Panc1 (cell line): Measurements from ENCODE around the gene AGBL4. TPM values are rescaled to one million over a fixed set of nuclear protein-coding genes. Genes with fewer than 3 reads are reported as not detected.

Source experiments
- ATAC-seq: fragments of 200-7000 bp; cut with Tn5 transposase; 2 replicates; pipeline ENCODE4 v1.9.1; 2020; ENCODE audit warnings: mild to moderate bottlenecking, moderate library complexity
- BruUV-seq: library from RNA; stranded (reverse); fragments of 400-500 nt; replicated peaks from 2 replicates; lab custom pipeline; 2021; lab: Mats Ljungman, UMichigan
- CTCF ChIA-PET: fragments of 300-600 bp; sonication (Branson Sonifier 250); formaldehyde crosslinking; loops from one replicate; lab custom pipeline; 2022; ENCODE audit warnings: antibody characterized with exemption; lab: Charles Lee
- POLR2A ChIA-PET: fragments of 300-600 bp; sonication (Branson Sonifier 250); formaldehyde crosslinking; loops from one replicate; lab custom pipeline; 2022; ENCODE audit warnings: antibody characterized with exemption; lab: Charles Lee
- DNase-seq: peaks from one replicate; pipeline ENCODE4 v3.0.0-alpha.2; 2010; ENCODE audit warnings: low read depth, low spot score
- H3K27ac ChIP-seq: 2 replicates; pipeline ENCODE4 v1.5.1; 2011; ENCODE audit warnings: mild to moderate bottlenecking, low read length, inconsistent platforms
- H3K27me3 ChIP-seq: fragments of 200-500 bp; sonication (Bioruptor generic); 2 replicates; pipeline ENCODE4 v1.6.0; 2014; ENCODE audit warnings: low read length, inconsistent platforms; ENCODE audit not compliant: control insufficient read depth, insufficient read depth
- H3K36me3 ChIP-seq: fragments of 200-500 bp; sonication (Bioruptor generic); 2 replicates; pipeline ENCODE4 v1.5.1; 2014; ENCODE audit warnings: inconsistent platforms, mild to moderate bottlenecking, low read length, moderate library complexity; ENCODE audit not compliant: control insufficient read depth, insufficient read depth
- H3K4me1 ChIP-seq: 2 replicates; pipeline ENCODE4 v1.5.1; 2011; ENCODE audit warnings: inconsistent platforms, mild to moderate bottlenecking, low read length, moderate library complexity; ENCODE audit not compliant: control insufficient read depth, insufficient read depth
- H3K4me3 ChIP-seq, 2 experiments: 2 replicates each; pipeline ENCODE4 v1.5.1; 2011 to 2012; ENCODE audit warnings: low read depth in 2 of 2, low read length in 2 of 2, mild to moderate bottlenecking in 2 of 2, inconsistent platforms in 1 of 2, moderate library complexity in 1 of 2
- H3K9me3 ChIP-seq: fragments of 200-500 bp; sonication (Bioruptor generic); 2 replicates; pipeline ENCODE4 v1.5.1; 2014; ENCODE audit warnings: low read depth, mild to moderate bottlenecking, inconsistent platforms, low read length, moderate library complexity; ENCODE audit not compliant: control insufficient read depth, insufficient read depth
- CTCF ChIP-seq: fragments of 450-650 bp; IDR thresholded peaks from 2 replicates; pipeline ENCODE4 v1.5.1; 2017; ENCODE audit warnings: mild to moderate bottlenecking
- POLR2AphosphoS5 ChIP-seq: IDR thresholded peaks from 2 replicates; pipeline ENCODE4 v1.6.1; 2012; ENCODE audit warnings: mild to moderate bottlenecking, low read depth, low read length, moderate library complexity
- REST ChIP-seq, 2 experiments: IDR thresholded peaks; 2 replicates each; pipeline ENCODE4 v1.6.1; 2011 to 2012; ENCODE audit warnings: low read depth in 2 of 2, control low read depth in 1 of 2, low read length in 1 of 2, mild to moderate bottlenecking in 1 of 2, moderate library complexity in 1 of 2; ENCODE audit not compliant: insufficient read depth in 1 of 2
- SIN3A ChIP-seq: IDR thresholded peaks from 2 replicates; pipeline ENCODE4 v1.6.1; 2012; ENCODE audit warnings: low read depth, mild to moderate bottlenecking, low read length, moderate library complexity, borderline replicate concordance; ENCODE audit not compliant: insufficient read depth
- TCF7L2 ChIP-seq: IDR thresholded peaks from 2 replicates; pipeline ENCODE4 v1.6.1; 2011; ENCODE audit warnings: mild to moderate bottlenecking, low read depth, low read length, inconsistent platforms
- in situ Hi-C: cut with HindIII; loops from 2 replicates; pipeline ENCODE4 v1.10.0; 2016; ENCODE audit warnings: low sequenced_read_pairs, low pct_unique_long_range_greater_than_20kb
- intact Hi-C: fragments of 100-400 bp; cut with micrococcal nuclease; formaldehyde crosslinking; loops from one replicate; pipeline ENCODE4 v1.10.0; 2022; ENCODE audit not compliant: unreplicated experiment
- total RNA-seq: library from RNA; stranded (reverse); gene quantifications from one replicate; pipeline ENCODE4 v1.2.1, GENCODE V29; 2021; ENCODE audit not compliant: unreplicated experiment

Gene AGBL4
- total RNA-seq, 1 experiment from 2014 or later, result not detected

- ATAC-seq (no peak), DNase-seq (no peak)
- TF ChIP-seq TCF7L2 (no peak), SIN3A (no peak)
- H3K9me3 ChIP-seq, result no peaks in the 10 kb centered on the region
- in situ Hi-C loops, result no loop called here
- no peak overlapping the region for H3K27ac ChIP-seq
- no peaks in the 10 kb centered on the region for H3K36me3 ChIP-seq
- no peak overlapping the region for H3K4me3 ChIP-seq
- peaks cover 3% of the 10 kb centered on the region; the same call in 1 of the 2 replicates for H3K4me1 ChIP-seq
- no peaks in the 10 kb centered on the region for H3K27me3 ChIP-seq
- no TSS peak for BruUV-seq
- intact Hi-C loops, result loop anchor here (5.0 to 10.0 kb wide), 2 partner anchors 241 to 384 kb away; no protein-coding TSS in a partner anchor
- ChIA-PET CTCF (no interaction called here), POLR2A (no interaction called here)
Measured at GRCh38 chr1:48495911-48496310, 1527.8 kb downstream of the AGBL4 start.

GRCh38 chr1:48495166-48495565, 1528.6 kb downstream of the AGBL4 start:
- Histone ChIP-seq H3K27ac (no peak overlapping the region), H3K36me3 (no peaks in the 10 kb centered on the region), H3K4me1 (peaks cover 3% of the 10 kb centered on the region; the same call in 1 of the 2 replicates), H3K27me3 (no peaks in the 10 kb centered on the region), H3K4me3 (no peak overlapping the region), H3K9me3 (no peaks in the 10 kb centered on the region)
- ATAC-seq (no peak), DNase-seq (no peak)
- ChIA-PET CTCF (no interaction called here), POLR2A (no interaction called here)
- intact Hi-C loops (loop anchor here (5.0 to 10.0 kb wide), 2 partner anchors 240 to 383 kb away; no protein-coding TSS in a partner anchor), in situ Hi-C loops (no loop called here)
- no TSS peak for BruUV-seq
- TF ChIP-seq SIN3A (no peak), CTCF (no peak), TCF7L2 (no peak), POLR2AphosphoS5 (no peak), REST (IDR thresholded peaks at IDR 0.05; ENCODE audit: insufficient read depth in 1 of 2, low read depth in 2 of 2, low read length in 1 of 2) (no peak)
